Measurements from ENCODE around the gene CACNA1A.
"Not testable (repeated sequence)": the region's sequence is repeated elsewhere in the genome, so short reads cannot be mapped to it uniquely, and the experiment has no call there.

CACNA1A gene

GRCh38 chr19:13277104-13277809 is 229.0 kb downstream of the CACNA1A start:
- DNase-seq (ENCODE audit: low read depth), result peak; percentile 43

GRCh38 chr19:13275016-13275722 is 231.1 kb downstream of the CACNA1A start:
- no peak for DNase-seq (ENCODE audit: low read depth)

GRCh38 chr19:13270514-13271105 is 235.7 kb downstream of the CACNA1A start:
- no peak for DNase-seq (ENCODE audit: low read depth)

GRCh38 chr19:13269348-13269747 is 236.9 kb downstream of the CACNA1A start:
- no peak for DNase-seq (ENCODE audit: low read depth)

- DNase-seq (ENCODE audit: low read depth), result no peak
Measured at GRCh38 chr19:13267889-13268288, 238.4 kb downstream of the CACNA1A start.

GRCh38 chr19:13267131-13267530 is 239.1 kb downstream of the CACNA1A start:
- no peak for DNase-seq (ENCODE audit: low read depth)

- no peak for DNase-seq (ENCODE audit: low read depth)
Measured at GRCh38 chr19:13262450-13262849, 243.8 kb downstream of the CACNA1A start.

- DNase-seq (ENCODE audit: low read depth), result no peak
Measured at GRCh38 chr19:13260883-13261653, 245.2 kb downstream of the CACNA1A start.

- no peak for DNase-seq (ENCODE audit: low read depth)
Measured at GRCh38 chr19:13256918-13257317, 249.4 kb downstream of the CACNA1A start.

- not testable (repeated sequence) for DNase-seq (ENCODE audit: low read depth)
Measured at GRCh38 chr19:13256398-13256797, 249.9 kb downstream of the CACNA1A start.

GRCh38 chr19:13255719-13256059 is 250.6 kb downstream of the CACNA1A start:
- DNase-seq (ENCODE audit: low read depth), result no peak

- DNase-seq (ENCODE audit: low read depth), result no peak
Measured at GRCh38 chr19:13255041-13255718, 251.1 kb downstream of the CACNA1A start.

- no peak for DNase-seq (ENCODE audit: low read depth)
Measured at GRCh38 chr19:13252569-13253335, 253.5 kb downstream of the CACNA1A start.

GRCh38 chr19:13244920-13245319 is 261.4 kb downstream of the CACNA1A start:
- DNase-seq (ENCODE audit: low read depth), result no peak

GRCh38 chr19:13241231-13242104 is 264.8 kb downstream of the CACNA1A start:
- DNase-seq (ENCODE audit: low read depth), result peak; percentile 23

- DNase-seq (ENCODE audit: low read depth), result no peak
Measured at GRCh38 chr19:13240312-13241022, 265.8 kb downstream of the CACNA1A start.

GRCh38 chr19:13238891-13239534 is 267.3 kb downstream of the CACNA1A start:
- DNase-seq (ENCODE audit: low read depth), result no peak

- DNase-seq (ENCODE audit: low read depth), result peak; percentile 57
Measured at GRCh38 chr19:13234518-13234917, 271.8 kb downstream of the CACNA1A start.

- no peak for DNase-seq (ENCODE audit: low read depth)
Measured at GRCh38 chr19:13231663-13232062, 274.6 kb downstream of the CACNA1A start.
